Nephron (organoid): ENCODE data around the gene SCAPER.

Source experiments
- H3K27ac Mint-ChIP-seq, 3 experiments: 2 replicates each; pipeline ENCODE4 v1.8.0; 2020; ENCODE audit warnings: mixed read lengths in 3 of 3, mild to moderate bottlenecking in 2 of 3, moderate library complexity in 1 of 3
- H3K27me3 Mint-ChIP-seq: 2 replicates; pipeline ENCODE4 v1.8.0; 2021; ENCODE audit warnings: low read depth, mild to moderate bottlenecking, moderate library complexity, mixed read lengths
- H3K36me3 Mint-ChIP-seq: 2 replicates; pipeline ENCODE4 v1.8.0; 2020; ENCODE audit warnings: low read depth, mixed read lengths
- H3K4me1 Mint-ChIP-seq: 2 replicates; pipeline ENCODE4 v1.8.0; 2020; ENCODE audit warnings: mixed read lengths
- H3K4me3 Mint-ChIP-seq, 3 experiments: 2 replicates each; pipeline ENCODE4 v1.8.0; 2020; ENCODE audit warnings: mild to moderate bottlenecking in 3 of 3, mixed read lengths in 3 of 3, moderate library complexity in 2 of 3
- H3K9me3 Mint-ChIP-seq: 2 replicates; pipeline ENCODE4 v1.8.0; 2020; ENCODE audit warnings: mixed read lengths
- CTCF ChIP-seq, 3 experiments: fragments of 200-600 bp; sonication (generic); IDR thresholded peaks; one replicate each; pipeline ENCODE4 v1.5.0; 2021; ENCODE audit warnings: antibody characterized with exemption in 3 of 3; ENCODE audit not compliant: unreplicated experiment in 3 of 3

The SCAPER gene

GRCh38 chr15:76393614-76394013 lies 511.5 kb downstream of the SCAPER start:
- H3K4me1 Mint-ChIP-seq: no peaks in the 10 kb centered on the region
- peaks cover 6% of the 10 kb centered on the region for H3K9me3 Mint-ChIP-seq
- no peak for TF ChIP-seq CTCF (IDR thresholded peaks at IDR 0.05; ENCODE audit: unreplicated experiment in 3 of 3)
- peaks cover 11% of the 10 kb centered on the region for H3K36me3 Mint-ChIP-seq
- H3K27me3 Mint-ChIP-seq: peaks cover 3% of the 10 kb centered on the region
- H3K4me3 Mint-ChIP-seq: no peak overlapping the region
- H3K27ac Mint-ChIP-seq: no peak overlapping the region

- H3K36me3 Mint-ChIP-seq: peaks cover 4% of the 10 kb centered on the region
- no peaks in the 10 kb centered on the region for H3K4me1 Mint-ChIP-seq
- no peak for TF ChIP-seq CTCF (IDR thresholded peaks at IDR 0.05; ENCODE audit: unreplicated experiment in 3 of 3)
- no peak overlapping the region for H3K27ac Mint-ChIP-seq
- peaks cover 3% of the 10 kb centered on the region for H3K27me3 Mint-ChIP-seq
- H3K4me3 Mint-ChIP-seq: no peak overlapping the region
- no peaks in the 10 kb centered on the region for H3K9me3 Mint-ChIP-seq
These were observed 513.3 kb downstream of the SCAPER start for GRCh38 chr15:76391847-76392246.

GRCh38 chr15:76391309-76391708 lies 513.8 kb downstream of the SCAPER start:
- Mint-ChIP-seq H3K4me3 (no peak overlapping the region), H3K9me3 (no peaks in the 10 kb centered on the region), H3K27me3 (peaks cover 3% of the 10 kb centered on the region), H3K27ac (no peak overlapping the region), H3K4me1 (no peaks in the 10 kb centered on the region), H3K36me3 (peaks cover 4% of the 10 kb centered on the region)
- no peak for TF ChIP-seq CTCF (IDR thresholded peaks at IDR 0.05; ENCODE audit: unreplicated experiment in 3 of 3)

GRCh38 chr15:76390571-76390970 lies 514.6 kb downstream of the SCAPER start:
- TF ChIP-seq CTCF (IDR thresholded peaks at IDR 0.05; ENCODE audit: unreplicated experiment in 3 of 3): no peak
- H3K4me3 Mint-ChIP-seq: no peak overlapping the region
- H3K36me3 Mint-ChIP-seq: peaks cover 4% of the 10 kb centered on the region
- no peaks in the 10 kb centered on the region for H3K4me1 Mint-ChIP-seq
- H3K9me3 Mint-ChIP-seq: no peaks in the 10 kb centered on the region
- H3K27ac Mint-ChIP-seq: no peak overlapping the region
- peaks cover 3% of the 10 kb centered on the region for H3K27me3 Mint-ChIP-seq

- Mint-ChIP-seq H3K27me3 (no peaks in the 10 kb centered on the region), H3K9me3 (no peaks in the 10 kb centered on the region), H3K36me3 (peaks cover 4% of the 10 kb centered on the region), H3K4me1 (no peaks in the 10 kb centered on the region), H3K4me3 (no peak overlapping the region), H3K27ac (no peak overlapping the region)
- no peak for TF ChIP-seq CTCF (IDR thresholded peaks at IDR 0.05; ENCODE audit: unreplicated experiment in 3 of 3)
These were observed 518.2 kb downstream of the SCAPER start for GRCh38 chr15:76386926-76387325.

GRCh38 chr15:76386178-76386577 lies 519.0 kb downstream of the SCAPER start:
- H3K36me3 Mint-ChIP-seq: peaks cover 4% of the 10 kb centered on the region
- no peaks in the 10 kb centered on the region for H3K9me3 Mint-ChIP-seq
- H3K4me1 Mint-ChIP-seq: no peaks in the 10 kb centered on the region
- TF ChIP-seq CTCF (IDR thresholded peaks at IDR 0.05; ENCODE audit: unreplicated experiment in 3 of 3): no peak
- H3K27me3 Mint-ChIP-seq: no peaks in the 10 kb centered on the region
- H3K4me3 Mint-ChIP-seq: no peak overlapping the region
- no peak overlapping the region for H3K27ac Mint-ChIP-seq
